Fibroblast of mammary gland (primary cell): ENCODE results near the gene DHX34.

Experiments used
- DNase-seq: peaks from one replicate; pipeline ENCODE4 v3.0.0-alpha.2; 2010; ENCODE audit warnings: low read depth
- H3K4me3 ChIP-seq: 2 replicates; pipeline ENCODE4 v1.5.1; 2011; ENCODE audit warnings: low read depth, mild to moderate bottlenecking, low read length, moderate library complexity; ENCODE audit not compliant: control insufficient read depth
- TF ChIP-seq, protein P1 (sequence below): conservative IDR thresholded peaks from 2 replicates; pipeline ENCODE4 v1.5.1; 2011; ENCODE audit warnings: low read depth, low read length, inconsistent platforms; ENCODE audit not compliant: control insufficient read depth, insufficient read depth

Gene DHX34

DNA sequence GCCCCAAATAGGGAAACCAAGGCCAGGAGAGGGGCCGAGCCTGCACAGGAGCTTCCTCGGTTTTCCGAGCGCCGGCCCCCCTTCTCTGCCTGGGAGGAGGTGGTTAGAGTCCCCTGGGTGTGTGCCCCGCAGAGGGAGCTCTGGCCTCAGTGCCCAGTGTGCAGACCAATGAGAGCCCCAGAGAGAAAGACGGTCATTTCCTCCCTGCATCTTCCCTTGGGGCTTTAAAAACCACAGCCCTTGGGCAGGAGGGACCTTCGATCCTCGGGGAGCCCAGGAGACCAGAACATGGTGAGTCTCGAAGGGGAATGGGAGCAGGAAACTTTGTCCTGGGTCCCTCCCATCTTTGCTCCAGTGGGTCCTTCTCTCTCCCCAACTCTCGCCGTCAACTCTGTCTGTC, 39.5 kb upstream of the DHX34 start, which contains the start of gene C5AR1:
C5AR1 (plus strand) TSS at position 254 of the 400 bp plus-strand sequence; CDS start at position 289, 35 bp downstream.
- TF ChIP-seq, protein P1, sequence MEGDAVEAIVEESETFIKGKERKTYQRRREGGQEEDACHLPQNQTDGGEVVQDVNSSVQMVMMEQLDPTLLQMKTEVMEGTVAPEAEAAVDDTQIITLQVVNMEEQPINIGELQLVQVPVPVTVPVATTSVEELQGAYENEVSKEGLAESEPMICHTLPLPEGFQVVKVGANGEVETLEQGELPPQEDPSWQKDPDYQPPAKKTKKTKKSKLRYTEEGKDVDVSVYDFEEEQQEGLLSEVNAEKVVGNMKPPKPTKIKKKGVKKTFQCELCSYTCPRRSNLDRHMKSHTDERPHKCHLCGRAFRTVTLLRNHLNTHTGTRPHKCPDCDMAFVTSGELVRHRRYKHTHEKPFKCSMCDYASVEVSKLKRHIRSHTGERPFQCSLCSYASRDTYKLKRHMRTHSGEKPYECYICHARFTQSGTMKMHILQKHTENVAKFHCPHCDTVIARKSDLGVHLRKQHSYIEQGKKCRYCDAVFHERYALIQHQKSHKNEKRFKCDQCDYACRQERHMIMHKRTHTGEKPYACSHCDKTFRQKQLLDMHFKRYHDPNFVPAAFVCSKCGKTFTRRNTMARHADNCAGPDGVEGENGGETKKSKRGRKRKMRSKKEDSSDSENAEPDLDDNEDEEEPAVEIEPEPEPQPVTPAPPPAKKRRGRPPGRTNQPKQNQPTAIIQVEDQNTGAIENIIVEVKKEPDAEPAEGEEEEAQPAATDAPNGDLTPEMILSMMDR, result no peak
- no peak for DNase-seq
- H3K4me3 ChIP-seq, result no peak within 1 kb of the TSS

DNA sequence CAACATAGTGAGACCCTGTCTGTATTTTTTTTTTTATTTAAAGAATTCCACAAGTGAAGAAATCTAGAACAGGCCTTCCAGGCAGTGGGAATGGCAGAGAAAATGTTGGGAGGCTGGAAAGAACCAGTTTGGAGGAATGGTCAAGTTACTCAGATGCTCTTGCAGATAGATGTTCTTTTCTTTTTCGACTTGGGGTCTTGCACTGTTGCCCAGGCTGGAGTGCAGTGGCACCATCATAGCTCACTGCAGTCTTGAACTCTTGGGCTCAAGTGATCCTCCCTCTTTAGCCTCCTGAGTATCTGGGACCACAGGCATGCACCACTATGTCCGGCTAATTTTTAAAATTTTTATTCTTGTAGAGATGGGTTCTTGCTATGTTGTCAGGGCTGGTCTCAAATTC, 38.8 kb upstream of the DHX34 start:
- no peak overlapping the region for H3K4me3 ChIP-seq
- DNase-seq, result no peak
- TF ChIP-seq, protein P1, result no peak

DNA sequence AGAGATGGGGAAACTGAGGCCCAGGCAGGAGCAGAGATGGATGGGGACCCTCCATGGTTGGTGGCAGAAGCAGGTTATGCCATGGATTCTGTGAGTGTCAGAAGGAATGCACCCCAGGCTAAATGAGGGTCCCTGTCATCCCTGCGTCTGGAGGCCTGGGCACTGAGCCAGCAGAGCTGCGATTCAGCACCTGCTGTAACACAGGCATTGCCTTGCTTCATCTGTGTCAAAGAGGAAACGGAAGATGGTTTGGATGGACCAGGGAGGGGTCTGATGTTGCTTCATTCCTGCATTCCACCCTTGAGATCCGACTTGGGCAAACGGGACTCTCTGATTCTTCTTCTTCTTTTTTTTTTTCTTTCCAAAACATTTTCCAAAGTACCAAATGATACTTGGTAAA, 38.3 kb upstream of the DHX34 start:
- DNase-seq, result peak; percentile 43
- TF ChIP-seq, protein P1, result no peak

DNA sequence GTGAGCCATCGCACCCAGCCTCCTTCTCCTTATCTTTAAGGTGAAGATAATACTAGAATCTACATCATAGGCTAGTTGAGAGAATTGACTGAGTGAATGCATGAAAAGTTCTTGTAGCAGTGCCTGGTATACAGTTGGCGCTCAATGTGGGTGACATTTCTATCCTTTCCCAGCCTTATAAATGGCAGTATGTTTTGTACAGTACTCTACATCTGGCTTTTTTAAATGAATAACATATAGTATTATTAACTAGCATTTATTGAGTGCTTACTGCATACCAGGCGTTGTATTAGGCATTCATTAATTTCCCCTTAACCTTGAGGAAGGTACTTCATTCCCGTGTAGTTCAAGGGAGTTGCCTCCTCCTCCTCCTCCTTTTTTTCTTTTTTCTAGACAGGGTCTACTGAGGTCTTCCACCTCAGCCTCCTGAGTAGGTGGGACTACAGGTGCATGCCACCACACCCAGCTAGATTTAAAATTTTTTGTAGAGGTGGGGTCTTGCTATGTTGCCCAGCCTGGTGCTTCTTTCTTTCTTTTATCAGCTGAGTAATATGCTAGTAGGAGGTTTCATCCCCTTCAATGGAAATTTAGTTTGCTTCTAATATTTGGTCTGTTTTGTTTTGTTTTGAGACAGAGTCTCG, 36.6 kb upstream of the DHX34 start:
- H3K4me3 ChIP-seq, result no peak overlapping the region
- TF ChIP-seq, protein P1, result no peak
- no peak for DNase-seq

More for the DNA sequence above, 38.3 kb upstream of the DHX34 start:
- no peak overlapping the region for H3K4me3 ChIP-seq

DNA sequence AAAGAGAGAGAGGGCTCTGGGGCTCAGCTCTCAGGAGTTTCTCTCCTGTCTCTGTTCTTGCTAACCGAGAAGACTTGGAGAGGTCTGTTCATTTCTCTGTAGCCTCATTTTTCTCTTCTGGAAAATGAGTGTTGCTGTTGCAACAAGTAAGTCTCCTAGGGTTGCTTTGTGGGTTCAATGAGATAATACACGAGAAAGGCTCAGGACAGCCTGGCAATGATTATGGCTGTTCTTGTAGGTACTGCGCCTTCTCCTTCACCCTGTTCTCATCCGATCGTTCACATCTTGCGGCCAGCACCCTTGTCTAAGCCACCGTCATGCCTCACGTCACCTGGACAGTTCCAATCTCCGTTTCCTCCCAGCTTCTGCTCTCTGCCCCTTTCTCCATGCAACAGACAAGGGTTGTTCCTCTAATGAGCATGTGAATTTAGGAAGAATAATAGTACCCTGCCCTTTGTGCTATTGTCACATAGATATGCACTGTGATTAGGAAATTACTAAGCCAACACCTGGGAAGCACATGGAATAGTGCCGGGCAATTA, 35.3 kb upstream of the DHX34 start:
- TF ChIP-seq, protein P1, result no peak
- no peak for DNase-seq
- no peak overlapping the region for H3K4me3 ChIP-seq

DNA sequence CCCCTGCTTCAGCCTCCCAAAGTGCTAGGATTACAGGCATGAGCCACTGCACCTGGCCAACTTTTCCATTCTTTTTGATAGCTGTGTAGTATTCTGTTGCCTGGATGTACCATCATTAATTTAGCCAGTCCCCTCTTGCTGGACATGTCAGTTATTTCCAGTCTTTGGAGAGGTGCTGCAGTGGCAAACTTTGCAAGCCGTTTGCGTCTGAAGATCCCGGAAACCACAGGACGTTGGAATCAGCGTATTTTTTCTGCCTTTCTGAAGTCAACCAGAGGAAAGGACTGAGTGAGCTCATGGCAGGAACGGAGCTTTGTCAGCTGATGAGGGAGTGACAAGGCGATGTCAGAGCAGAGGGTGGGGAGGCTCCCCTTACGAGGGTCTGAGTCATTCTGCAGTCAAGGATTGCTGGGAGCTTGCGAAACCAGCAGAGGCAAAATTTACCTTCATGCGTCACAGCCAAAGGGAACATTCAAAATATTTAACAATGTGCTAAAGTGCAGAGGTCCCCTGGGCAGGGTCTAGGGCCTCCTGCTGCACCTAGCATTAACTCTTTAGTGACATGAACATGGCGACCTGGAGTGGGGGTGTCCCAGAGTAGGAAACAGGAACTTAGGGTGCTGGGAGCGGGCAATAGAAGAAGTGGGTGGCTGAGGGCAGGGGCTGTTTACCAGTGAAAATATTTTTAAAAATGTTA, 33.8 kb upstream of the DHX34 start:
- TF ChIP-seq, protein P1, result no peak
- peak; percentile 100 for DNase-seq
- no peak overlapping the region for H3K4me3 ChIP-seq
